Measurements from ENCODE around the gene ZCCHC7.
"Not testable (repeated sequence)": the region's sequence is repeated elsewhere in the genome, so short reads cannot be mapped to it uniquely, and the experiment has no call there.

ZCCHC7 gene

GRCh38 chr9:37104183-37104889 is 16.0 kb upstream of the ZCCHC7 start:
- Mint-ChIP-seq H3K27ac (no peak overlapping the region), H3K27me3 (no peaks in the 10 kb centered on the region), H3K4me3 (no peak overlapping the region)

GRCh38 chr9:37105234-37105633 is 15.1 kb upstream of the ZCCHC7 start:
- Mint-ChIP-seq H3K4me3 (no peak overlapping the region), H3K27me3 (no peaks in the 10 kb centered on the region), H3K27ac (no peak overlapping the region), H3K36me3 (peaks cover 4% of the 10 kb centered on the region), H3K9me3 (no peaks in the 10 kb centered on the region), H3K4me1 (peaks cover 25% of the 10 kb centered on the region)

More at GRCh38 chr9:37104183-37104889, 16.0 kb upstream of the ZCCHC7 start:
- H3K36me3 Mint-ChIP-seq: peaks cover 4% of the 10 kb centered on the region
- H3K4me1 Mint-ChIP-seq: peaks cover 25% of the 10 kb centered on the region
- no peaks in the 10 kb centered on the region for H3K9me3 Mint-ChIP-seq

GRCh38 chr9:37107701-37108100 is 12.7 kb upstream of the ZCCHC7 start:
- Mint-ChIP-seq H3K9me3 (no peaks in the 10 kb centered on the region), H3K36me3 (peaks cover 4% of the 10 kb centered on the region), H3K4me1 (peaks cover 25% of the 10 kb centered on the region), H3K4me3 (peak overlapping the region; percentile 40), H3K27me3 (no peaks in the 10 kb centered on the region), H3K27ac (peak overlapping the region; percentile 38)

GRCh38 chr9:37114442-37114841 is 5.9 kb upstream of the ZCCHC7 start:
- not testable (repeated sequence) for H3K27ac Mint-ChIP-seq, H3K36me3 Mint-ChIP-seq, H3K4me1 Mint-ChIP-seq, H3K27me3 Mint-ChIP-seq, H3K9me3 Mint-ChIP-seq, H3K4me3 Mint-ChIP-seq

GRCh38 chr9:37117956-37118355 is 2.4 kb upstream of the ZCCHC7 start:
- Mint-ChIP-seq H3K4me3 (no peak overlapping the region), H3K4me1 (peaks cover 25% of the 10 kb centered on the region), H3K27ac (no peak overlapping the region), H3K27me3 (no peaks in the 10 kb centered on the region), H3K36me3 (peaks cover 4% of the 10 kb centered on the region), H3K9me3 (no peaks in the 10 kb centered on the region)

- H3K9me3 Mint-ChIP-seq: no peaks in the 10 kb centered on the region
Measured at GRCh38 chr9:37119360-37119759, 1.0 kb upstream of the ZCCHC7 start.

GRCh38 chr9:37120843-37121335 is 515 bp downstream of the ZCCHC7 start:
- Mint-ChIP-seq H3K36me3 (peaks cover 14% of the 10 kb centered on the region), H3K27ac (peak overlapping the region; percentile 100), H3K4me3 (peak overlapping the region; percentile 100), H3K4me1 (peaks cover 29% of the 10 kb centered on the region)
- H3K9me3 Mint-ChIP-seq, H3K27me3 Mint-ChIP-seq: not testable (repeated sequence)

More at GRCh38 chr9:37119360-37119759, 1.0 kb upstream of the ZCCHC7 start:
- Mint-ChIP-seq H3K4me3 (no peak overlapping the region), H3K27me3 (no peaks in the 10 kb centered on the region), H3K27ac (peak overlapping the region; percentile 100), H3K36me3 (peaks cover 7% of the 10 kb centered on the region), H3K4me1 (peaks cover 29% of the 10 kb centered on the region)

GRCh38 chr9:37121881-37122280 is 1.5 kb downstream of the ZCCHC7 start:
- Mint-ChIP-seq H3K9me3 (no peaks in the 10 kb centered on the region), H3K27me3 (no peaks in the 10 kb centered on the region), H3K4me1 (peaks cover 29% of the 10 kb centered on the region), H3K4me3 (peak overlapping the region; percentile 100), H3K36me3 (peaks cover 15% of the 10 kb centered on the region), H3K27ac (no peak overlapping the region)

- peaks cover 26% of the 10 kb centered on the region for H3K4me1 Mint-ChIP-seq
- H3K27me3 Mint-ChIP-seq: no peaks in the 10 kb centered on the region
- H3K4me3 Mint-ChIP-seq: no peak overlapping the region
- peaks cover 18% of the 10 kb centered on the region for H3K36me3 Mint-ChIP-seq
- H3K27ac Mint-ChIP-seq: no peak overlapping the region
- no peaks in the 10 kb centered on the region for H3K9me3 Mint-ChIP-seq
Measured at GRCh38 chr9:37126214-37126788, 5.9 kb downstream of the ZCCHC7 start.

GRCh38 chr9:37127018-37127417 is 6.6 kb downstream of the ZCCHC7 start:
- H3K27ac Mint-ChIP-seq: no peak overlapping the region
- no peak overlapping the region for H3K4me3 Mint-ChIP-seq
- peaks cover 20% of the 10 kb centered on the region for H3K36me3 Mint-ChIP-seq
- H3K9me3 Mint-ChIP-seq: no peaks in the 10 kb centered on the region
- peaks cover 24% of the 10 kb centered on the region for H3K4me1 Mint-ChIP-seq
- no peaks in the 10 kb centered on the region for H3K27me3 Mint-ChIP-seq

GRCh38 chr9:37128051-37128450 is 7.7 kb downstream of the ZCCHC7 start:
- H3K4me3 Mint-ChIP-seq: no peak overlapping the region
- H3K27ac Mint-ChIP-seq: no peak overlapping the region
- H3K9me3 Mint-ChIP-seq: no peaks in the 10 kb centered on the region
- peaks cover 15% of the 10 kb centered on the region for H3K4me1 Mint-ChIP-seq
- H3K36me3 Mint-ChIP-seq: peaks cover 22% of the 10 kb centered on the region
- no peaks in the 10 kb centered on the region for H3K27me3 Mint-ChIP-seq

- Mint-ChIP-seq H3K4me1 (peaks cover 49% of the 10 kb centered on the region), H3K9me3 (no peaks in the 10 kb centered on the region), H3K27me3 (no peaks in the 10 kb centered on the region), H3K4me3 (no peak overlapping the region), H3K27ac (no peak overlapping the region), H3K36me3 (peaks cover 25% of the 10 kb centered on the region)
Measured at GRCh38 chr9:37134166-37134565, 13.8 kb downstream of the ZCCHC7 start.

- Mint-ChIP-seq H3K27ac (no peak overlapping the region), H3K4me3 (no peak overlapping the region), H3K4me1 (peaks cover 69% of the 10 kb centered on the region), H3K36me3 (peaks cover 23% of the 10 kb centered on the region), H3K9me3 (no peaks in the 10 kb centered on the region), H3K27me3 (no peaks in the 10 kb centered on the region)
Measured at GRCh38 chr9:37141015-37141414, 20.6 kb downstream of the ZCCHC7 start.

GRCh38 chr9:37144762-37145161 is 24.4 kb downstream of the ZCCHC7 start:
- Mint-ChIP-seq H3K27ac (peak overlapping the region; percentile 83), H3K36me3 (peaks cover 22% of the 10 kb centered on the region), H3K27me3 (no peaks in the 10 kb centered on the region), H3K9me3 (no peaks in the 10 kb centered on the region), H3K4me1 (peaks cover 71% of the 10 kb centered on the region), H3K4me3 (peak overlapping the region; percentile 23)

GRCh38 chr9:37146410-37146809 is 26.0 kb downstream of the ZCCHC7 start:
- Mint-ChIP-seq H3K27ac (peak overlapping the region; percentile 69), H3K27me3 (no peaks in the 10 kb centered on the region), H3K4me3 (peak overlapping the region; percentile 75), H3K4me1 (peaks cover 66% of the 10 kb centered on the region), H3K9me3 (no peaks in the 10 kb centered on the region), H3K36me3 (peaks cover 19% of the 10 kb centered on the region)

- Mint-ChIP-seq H3K27ac (no peak overlapping the region), H3K4me3 (peak overlapping the region; percentile 12), H3K4me1 (peaks cover 63% of the 10 kb centered on the region), H3K27me3 (no peaks in the 10 kb centered on the region), H3K9me3 (no peaks in the 10 kb centered on the region), H3K36me3 (peaks cover 20% of the 10 kb centered on the region)
Measured at GRCh38 chr9:37148181-37148580, 27.8 kb downstream of the ZCCHC7 start.
